ENCODE measurements around the gene MLX.

GRCh38 chr17:42564815-42565522 is 1.9 kb upstream of the MLX start:
- no peak for TF ChIP-seq POLR2AphosphoS5 (IDR thresholded peaks at IDR 0.05)
- TF ChIP-seq CTCF (IDR thresholded peaks at IDR 0.05): no peak
- TF ChIP-seq EP300 (IDR thresholded peaks at IDR 0.05): no peak
- no peak for TF ChIP-seq POLR2A (IDR thresholded peaks at IDR 0.05)
